GM18499 (cell line): ENCODE results near the gene FAM219A.
"Not testable (repeated sequence)": the region's sequence is repeated elsewhere in the genome, so short reads cannot be mapped to it uniquely, and the experiment has no call there.

Experiments used
- ATAC-seq: cut with Tn5 transposase; IDR thresholded peaks from one replicate; pipeline ENCODE4 v1.9.1; 2021; ENCODE audit warnings: moderate number of reproducible peaks; ENCODE audit not compliant: insufficient read depth, unreplicated experiment

FAM219A gene

GRCh38 chr9:34365282-34365681, 93.1 kb downstream of the FAM219A start:
- ATAC-seq: no peak

- ATAC-seq: no peak
Observed at GRCh38 chr9:34363619-34364351, 94.6 kb downstream of the FAM219A start.

GRCh38 chr9:34362614-34363214, 95.7 kb downstream of the FAM219A start:
- no peak for ATAC-seq

GRCh38 chr9:34352957-34353356, 105.4 kb downstream of the FAM219A start:
- ATAC-seq: not testable (repeated sequence)

- ATAC-seq: not testable (repeated sequence)
Observed at GRCh38 chr9:34352122-34352652, 106.2 kb downstream of the FAM219A start.

- no peak for ATAC-seq
Observed at GRCh38 chr9:34349324-34349723, 109.0 kb downstream of the FAM219A start.
